ENCODE measurements around the gene IL4R.
A peak's percentile ranks its signal among the peaks of the same experiment; 100 is the strongest.

IL4R gene

DNA sequence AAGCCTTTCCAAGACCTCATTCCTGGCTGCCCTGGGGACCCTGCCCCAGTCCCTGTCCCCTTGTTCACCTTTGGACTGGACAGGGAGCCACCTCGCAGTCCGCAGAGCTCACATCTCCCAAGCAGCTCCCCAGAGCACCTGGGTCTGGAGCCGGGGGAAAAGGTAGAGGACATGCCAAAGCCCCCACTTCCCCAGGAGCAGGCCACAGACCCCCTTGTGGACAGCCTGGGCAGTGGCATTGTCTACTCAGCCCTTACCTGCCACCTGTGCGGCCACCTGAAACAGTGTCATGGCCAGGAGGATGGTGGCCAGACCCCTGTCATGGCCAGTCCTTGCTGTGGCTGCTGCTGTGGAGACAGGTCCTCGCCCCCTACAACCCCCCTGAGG is 49.5 kb downstream of the IL4R start:
- no peak for DNase-seq

DNA sequence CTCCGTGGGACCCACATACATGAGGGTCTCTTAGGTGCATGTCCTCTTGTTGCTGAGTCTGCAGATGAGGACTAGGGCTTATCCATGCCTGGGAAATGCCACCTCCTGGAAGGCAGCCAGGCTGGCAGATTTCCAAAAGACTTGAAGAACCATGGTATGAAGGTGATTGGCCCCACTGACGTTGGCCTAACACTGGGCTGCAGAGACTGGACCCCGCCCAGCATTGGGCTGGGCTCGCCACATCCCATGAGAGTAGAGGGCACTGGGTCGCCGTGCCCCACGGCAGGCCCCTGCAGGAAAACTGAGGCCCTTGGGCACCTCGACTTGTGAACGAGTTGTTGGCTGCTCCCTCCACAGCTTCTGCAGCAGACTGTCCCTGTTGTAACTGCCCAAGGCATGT is 50.0 kb downstream of the IL4R start:
- peak in 1 of 2 experiments; percentile 1 for DNase-seq

DNA sequence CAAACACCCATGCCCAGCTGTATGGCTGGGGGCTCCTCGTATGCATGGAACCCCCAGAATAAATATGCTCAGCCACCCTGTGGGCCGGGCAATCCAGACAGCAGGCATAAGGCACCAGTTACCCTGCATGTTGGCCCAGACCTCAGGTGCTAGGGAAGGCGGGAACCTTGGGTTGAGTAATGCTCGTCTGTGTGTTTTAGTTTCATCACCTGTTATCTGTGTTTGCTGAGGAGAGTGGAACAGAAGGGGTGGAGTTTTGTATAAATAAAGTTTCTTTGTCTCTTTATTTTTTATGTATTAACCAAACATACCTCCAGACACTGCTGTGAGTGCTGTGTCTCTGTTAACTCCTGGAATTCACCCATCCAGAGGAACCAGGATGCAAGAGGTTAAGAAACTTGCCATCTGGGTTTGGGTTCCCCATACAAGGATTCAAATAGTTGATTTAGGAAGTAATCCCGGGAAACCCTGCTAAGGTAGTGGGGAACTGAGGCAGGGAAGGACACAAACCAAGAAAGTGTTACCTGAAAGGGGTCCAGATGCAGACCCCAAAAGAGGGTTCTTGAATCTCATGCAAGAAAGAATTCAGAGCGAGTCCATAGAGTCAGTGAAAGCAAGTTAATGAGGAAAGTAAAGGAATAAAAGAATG is 50.8 kb downstream of the IL4R start:
- DNase-seq, result no peak

DNA sequence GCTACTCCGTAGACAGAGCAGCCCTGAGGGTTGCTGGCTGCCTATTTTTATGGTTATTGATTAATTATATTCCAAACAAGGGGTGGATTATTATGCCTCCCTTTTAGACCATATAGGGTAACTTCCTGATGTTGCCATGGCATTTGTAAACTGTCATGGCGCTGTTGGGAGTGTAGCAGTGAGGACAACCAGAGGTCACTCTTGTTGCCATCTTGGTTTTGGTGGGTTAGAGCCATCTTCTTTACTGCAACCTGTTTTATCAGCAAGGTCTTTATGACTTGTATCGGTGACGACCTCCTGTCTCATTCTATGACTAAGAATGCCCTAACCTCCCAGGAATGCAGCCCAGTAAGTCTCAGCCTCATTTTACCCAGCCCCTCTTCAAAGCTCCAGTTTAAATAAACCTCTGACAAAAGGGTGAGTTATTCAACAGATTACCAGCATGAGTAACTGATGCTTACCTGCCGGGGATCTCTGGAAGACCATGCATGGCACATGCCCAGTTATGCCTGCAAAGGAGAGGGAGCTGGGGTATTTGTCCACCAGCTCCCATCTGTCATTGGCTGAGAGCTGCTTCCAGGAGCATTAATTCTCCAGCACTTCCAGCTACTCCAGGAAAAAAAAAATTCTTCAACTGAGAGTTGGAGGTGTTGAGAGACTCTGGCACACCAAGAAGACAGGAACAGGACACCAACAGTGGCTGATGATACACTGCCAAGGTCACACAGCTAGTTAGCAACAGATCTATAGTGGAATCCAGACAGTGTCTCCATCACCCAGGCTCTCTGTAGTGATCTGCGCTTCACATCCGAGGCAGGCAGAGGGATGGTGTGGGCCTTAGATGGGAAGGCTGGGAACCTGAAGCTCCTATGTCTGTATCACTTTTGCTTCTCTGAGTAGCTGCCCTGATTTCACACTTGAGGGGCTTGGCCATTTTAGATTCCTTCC is 51.6 kb downstream of the IL4R start:
- DNase-seq, result no peak

DNA sequence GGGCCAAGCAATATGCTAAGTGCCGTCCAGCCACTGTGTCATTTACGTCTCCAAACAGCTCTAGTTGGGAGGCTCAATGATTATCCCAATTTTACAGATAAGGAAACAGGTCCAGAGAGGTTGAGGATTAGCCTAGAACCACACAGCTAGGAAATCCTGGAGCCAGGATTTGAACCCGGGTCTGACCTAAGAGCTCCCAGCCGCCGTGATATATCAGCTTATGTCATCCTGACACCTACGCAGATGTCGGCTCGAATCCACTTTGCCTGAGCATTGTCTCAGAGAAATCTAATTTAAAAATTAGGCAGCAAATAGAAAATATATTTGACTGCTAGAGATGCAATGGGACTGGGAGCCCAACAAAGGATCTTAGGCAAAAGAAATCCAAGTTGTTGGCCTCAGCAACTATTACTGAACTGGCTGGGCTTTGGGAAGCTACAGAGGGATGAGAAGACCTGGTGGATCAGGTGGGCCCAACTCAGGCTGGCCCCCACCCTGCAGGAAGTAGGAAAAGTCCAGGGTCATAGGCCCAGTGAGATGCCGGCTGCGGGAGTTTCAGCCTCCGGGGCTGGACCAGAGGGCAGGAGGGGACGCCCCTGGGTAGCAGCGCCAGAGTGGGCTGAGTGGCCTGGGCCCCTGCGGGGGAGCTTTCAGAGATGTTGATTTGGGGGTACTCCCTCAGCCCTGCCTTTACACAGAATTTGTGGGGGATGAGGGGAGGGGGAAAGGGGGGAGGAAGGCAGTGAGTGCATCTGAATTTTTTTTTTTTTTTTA is 53.1 kb downstream of the IL4R start:
- no peak for DNase-seq

DNA sequence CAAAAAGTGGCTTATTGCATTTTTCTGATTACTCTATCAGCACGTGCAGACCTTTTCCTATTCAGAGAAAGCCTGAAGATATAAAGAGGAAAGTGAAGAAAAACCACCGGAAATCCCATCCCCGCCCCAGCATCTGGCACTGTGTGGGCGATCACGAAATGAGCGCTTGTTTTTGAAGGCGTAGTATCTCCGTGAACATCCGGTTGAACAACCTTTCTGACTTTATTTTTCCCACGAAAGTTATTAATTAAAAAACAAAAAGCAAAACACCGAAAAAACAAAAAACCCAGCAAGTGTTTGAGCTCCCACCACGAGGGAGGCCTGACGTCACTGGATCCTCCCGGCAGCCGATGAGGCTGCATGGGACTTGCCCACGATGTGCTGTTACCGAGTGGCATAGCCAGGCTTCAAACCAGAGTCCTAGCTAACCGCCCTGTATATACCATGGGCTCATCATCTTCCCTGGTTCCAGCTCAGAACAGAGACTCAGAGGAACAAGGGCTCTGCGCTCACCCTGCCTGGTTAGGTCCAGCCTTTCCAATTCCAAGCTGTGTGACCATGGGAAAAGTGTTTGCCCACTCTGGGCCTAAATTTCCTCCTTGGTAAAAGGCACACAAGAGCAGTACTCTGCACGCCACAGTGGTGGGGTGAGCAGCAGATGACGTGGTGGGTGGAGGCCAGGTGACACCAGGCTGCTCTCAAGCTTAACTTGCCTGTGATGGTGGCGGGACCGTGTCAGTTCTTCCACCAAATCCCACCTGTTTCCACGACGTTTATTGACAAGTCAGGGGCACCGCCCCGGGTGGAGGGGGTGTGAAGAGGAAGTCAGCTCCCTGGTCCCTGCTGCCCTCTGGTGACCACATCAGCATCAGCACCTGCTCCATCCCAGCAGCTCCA is 53.9 kb downstream of the IL4R start:
- DNase-seq, result peak in 1 of 2 experiments; percentile 12

DNA sequence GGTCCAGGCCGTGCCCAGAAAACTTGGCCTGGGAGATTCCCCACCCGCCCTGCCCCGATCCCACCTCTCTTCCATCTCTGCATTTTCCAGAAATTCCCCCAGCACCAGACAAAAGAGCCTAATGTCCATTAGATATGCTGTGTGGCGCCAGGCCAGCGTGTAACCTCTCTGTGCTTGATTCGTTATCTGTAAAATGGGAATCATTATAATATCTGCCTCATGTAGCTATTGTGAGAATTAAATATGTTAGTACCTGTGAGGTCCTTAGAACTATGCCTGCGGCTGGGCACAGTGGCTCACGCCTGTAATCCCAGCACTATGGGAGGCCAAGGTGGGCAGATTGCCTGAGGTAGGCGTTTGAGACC is 54.6 kb downstream of the IL4R start:
- DNase-seq, result no peak

DNA sequence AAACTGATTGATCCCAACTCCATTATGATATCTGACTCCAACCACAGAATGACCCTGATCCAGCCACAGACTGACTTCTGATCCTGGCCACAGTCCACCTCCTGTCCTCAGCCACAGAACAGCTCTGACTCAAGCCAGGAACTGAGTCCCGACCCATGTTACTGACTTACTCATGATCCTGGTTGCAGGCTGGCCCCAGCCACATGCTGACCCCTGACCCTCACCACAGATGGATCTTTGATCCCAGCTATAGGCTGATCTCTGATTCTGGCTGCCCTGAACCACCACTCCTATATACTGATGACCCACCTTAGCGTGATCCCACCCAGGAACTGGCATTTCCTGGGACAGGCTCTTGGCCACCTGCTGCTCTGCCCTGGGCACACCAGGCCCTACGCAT is 56.0 kb downstream of the IL4R start:
- DNase-seq, result no peak

DNA sequence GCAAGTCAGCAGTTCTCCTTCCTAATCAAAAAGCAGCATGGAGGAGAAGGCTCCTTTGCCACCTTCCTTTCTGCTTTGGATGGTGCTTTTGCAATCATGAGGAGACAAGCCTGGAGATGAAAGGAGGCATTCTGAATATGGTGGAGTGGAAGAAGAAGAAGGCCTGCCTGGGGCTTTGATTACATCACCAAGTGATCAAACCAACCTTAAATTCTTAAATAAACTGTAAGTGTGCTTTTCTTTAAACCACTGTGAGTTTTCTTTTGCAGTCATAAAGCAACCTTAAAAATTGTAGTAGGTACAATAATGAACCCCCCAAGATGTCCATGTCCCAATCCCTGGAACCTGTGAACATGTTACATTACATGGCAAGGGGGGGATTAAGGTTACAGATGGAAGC is 56.5 kb downstream of the IL4R start:
- DNase-seq, result no peak

DNA sequence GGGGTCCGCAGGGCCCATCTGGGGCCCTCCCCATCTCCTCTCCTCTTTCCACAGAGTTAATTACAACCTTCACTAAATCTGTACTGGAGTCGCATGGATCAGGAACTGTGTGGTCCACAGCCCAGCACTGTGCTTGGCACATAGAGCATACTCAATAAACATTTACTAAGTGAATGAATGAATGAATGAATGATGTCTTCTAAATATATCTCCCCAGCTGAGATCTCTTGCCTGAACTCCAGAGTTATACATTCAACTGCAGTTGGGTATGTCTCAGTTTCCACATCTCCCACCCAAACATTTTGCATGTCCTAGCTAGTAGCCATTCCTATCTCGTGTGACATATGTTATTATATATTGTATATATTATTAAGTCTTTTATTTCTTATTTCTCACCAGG is 59.5 kb downstream of the IL4R start:
- DNase-seq, result no peak

DNA sequence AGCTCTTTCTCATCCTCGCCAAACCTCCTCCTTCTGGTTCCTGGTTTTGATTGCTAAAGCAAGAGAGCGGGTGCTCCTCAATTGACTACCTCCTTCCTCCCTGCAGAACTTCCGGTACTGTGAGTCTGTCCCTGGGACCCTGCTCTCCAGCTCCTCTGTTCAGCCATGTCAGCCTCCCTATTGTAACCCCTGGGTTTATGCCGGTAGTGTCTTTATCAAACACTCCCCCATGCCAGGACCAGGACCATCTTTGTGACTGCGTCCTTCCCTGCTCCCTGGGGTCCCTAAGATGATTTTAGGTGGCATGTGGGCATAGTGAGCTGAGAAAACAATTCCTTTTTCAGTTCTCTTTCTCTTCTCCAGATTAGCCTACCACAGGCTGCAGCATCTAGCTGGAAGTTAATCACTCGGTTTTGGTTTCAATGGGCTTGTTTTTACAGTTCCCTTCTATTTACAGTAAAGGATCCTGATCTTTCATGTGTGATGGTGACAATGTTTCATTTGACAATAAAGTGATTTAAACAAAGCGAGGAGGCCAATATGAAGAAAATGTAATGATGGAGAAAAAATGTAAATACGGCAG is 60.5 kb downstream of the IL4R start:
- no peak for DNase-seq

DNA sequence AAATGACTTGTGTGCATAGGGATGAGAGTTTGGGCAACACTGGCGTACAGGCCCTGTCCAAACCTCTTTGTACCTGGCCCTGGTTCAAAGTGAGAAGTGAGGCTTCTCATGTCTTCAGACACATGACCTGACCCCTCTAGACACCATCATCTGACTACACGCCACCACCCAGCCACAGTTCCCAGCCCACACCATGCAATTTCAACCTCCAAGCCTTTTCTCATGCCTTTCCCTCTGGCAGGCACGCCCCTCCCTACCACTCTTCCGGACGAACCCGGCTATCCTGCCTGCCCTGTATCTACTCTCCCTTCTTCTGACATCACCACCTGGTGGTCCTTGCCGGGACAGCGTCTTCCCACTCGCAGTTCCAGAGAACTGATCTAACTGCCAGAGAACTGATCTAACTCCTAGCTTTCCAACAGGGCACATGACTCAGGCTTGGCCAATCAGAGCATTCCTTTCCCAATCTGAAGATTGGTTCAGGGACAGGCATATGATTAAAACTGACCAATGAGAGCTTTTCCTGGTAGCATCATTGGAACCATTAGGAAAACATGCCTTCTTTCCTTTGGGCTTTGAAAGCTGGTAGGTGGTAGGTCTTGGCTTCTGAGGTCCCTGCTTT is 61.1 kb downstream of the IL4R start:
- DNase-seq, result no peak

DNA sequence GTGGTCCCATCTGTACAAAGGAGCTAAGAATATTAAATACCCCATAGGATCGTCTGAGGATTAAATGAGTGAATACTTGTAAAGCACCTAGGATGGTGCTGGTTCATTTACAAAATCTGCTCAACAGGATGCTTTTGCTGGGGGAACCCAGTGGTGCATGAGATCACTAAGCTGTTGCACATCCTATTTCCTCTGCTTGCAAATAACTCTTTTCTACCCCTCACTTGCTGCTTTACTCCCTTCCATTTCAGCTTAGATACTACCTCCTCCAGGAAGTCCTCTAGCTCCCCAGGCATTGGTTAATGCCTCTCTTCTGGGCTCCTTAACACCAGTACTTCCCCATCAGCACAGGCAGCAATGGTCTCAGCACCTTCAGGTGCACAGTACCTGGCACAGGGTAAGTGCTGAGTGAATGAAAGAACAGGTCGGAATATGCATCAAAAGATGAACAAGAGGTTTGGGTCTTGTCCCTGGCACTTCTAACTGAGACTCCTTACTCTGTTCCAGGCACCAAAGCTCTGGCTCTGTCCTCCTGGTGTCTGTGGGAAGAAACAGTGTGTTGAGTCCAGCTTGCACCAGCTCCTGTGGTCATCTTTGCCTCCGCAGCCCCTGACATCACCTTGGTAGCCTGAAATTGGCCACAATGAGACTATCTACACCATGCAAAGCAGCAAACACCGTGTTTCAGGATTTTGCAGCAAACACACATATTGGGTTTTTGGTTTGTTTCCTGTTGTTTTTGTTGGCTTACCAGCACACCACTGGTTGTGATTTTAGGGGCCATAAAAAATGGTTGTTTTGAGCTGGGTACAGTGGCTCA is 64.1 kb downstream of the IL4R start:
- no peak for DNase-seq

DNA sequence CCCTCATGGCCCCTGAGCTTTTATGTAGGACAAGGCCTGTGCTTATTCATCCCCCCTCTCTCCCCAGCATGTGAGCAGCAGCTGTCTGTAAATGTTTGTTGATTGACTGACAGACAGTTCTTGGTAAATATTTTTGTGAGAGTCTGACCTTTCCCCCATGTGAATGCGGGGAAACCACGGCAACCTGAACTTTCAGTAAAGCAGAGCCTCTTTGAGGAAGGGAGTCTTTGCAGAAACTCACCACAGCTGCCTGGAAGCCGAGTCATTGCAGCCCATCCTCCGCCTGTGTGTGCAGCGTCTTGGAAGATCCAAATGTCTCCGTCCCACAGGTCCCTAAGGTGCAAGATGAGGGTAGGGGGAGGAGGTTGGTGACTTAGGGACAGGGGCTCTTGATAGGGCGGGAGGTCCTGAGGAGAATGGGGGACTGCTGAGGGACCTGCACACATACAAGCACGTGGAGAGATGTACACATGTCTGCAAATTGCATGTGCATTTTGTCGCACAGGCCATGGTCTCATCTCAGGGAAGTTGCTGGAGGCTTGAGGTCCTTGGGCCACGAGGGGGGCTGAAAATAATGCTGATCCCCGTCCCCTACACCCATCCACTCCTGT is 65.2 kb downstream of the IL4R start:
- no peak for DNase-seq

DNA sequence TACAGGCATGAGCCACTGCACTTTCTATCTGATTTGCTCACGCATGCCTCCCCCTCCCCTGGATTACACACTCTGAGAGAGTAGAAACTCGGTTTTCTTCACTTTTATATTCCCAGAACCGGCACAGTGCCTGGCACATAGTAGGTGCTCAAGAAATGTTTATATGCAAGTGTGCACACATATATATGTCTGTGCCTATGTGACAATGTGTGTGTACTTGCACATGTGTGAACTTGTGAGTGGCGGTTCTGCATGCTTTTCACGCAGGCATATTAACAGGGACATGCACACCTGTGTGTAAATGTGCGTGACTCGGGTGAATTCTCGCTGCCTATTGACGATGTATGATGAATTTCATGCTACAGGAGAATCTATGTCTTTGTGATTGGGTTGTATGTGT is 66.1 kb downstream of the IL4R start:
- DNase-seq, result no peak

DNA sequence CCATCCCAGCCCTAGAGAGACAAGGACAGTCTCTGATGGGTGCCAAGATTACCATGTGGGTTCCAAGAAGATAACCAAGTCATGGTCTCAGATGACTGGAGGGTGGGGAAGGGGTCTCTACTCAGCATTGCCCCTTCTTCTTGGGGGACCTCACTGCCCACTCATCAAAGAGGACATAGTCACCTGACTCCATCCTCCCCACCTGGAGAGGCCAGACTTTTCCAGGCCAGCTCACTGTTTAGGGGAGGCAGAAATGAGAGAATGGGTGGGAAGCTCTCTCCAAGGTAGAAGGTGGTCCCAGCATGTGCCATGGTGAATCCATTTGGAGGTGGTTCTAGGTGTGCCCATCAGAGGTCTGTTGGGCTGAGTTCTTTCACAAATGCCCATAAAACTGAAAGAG is 67.5 kb downstream of the IL4R start:
- no peak for DNase-seq

DNA sequence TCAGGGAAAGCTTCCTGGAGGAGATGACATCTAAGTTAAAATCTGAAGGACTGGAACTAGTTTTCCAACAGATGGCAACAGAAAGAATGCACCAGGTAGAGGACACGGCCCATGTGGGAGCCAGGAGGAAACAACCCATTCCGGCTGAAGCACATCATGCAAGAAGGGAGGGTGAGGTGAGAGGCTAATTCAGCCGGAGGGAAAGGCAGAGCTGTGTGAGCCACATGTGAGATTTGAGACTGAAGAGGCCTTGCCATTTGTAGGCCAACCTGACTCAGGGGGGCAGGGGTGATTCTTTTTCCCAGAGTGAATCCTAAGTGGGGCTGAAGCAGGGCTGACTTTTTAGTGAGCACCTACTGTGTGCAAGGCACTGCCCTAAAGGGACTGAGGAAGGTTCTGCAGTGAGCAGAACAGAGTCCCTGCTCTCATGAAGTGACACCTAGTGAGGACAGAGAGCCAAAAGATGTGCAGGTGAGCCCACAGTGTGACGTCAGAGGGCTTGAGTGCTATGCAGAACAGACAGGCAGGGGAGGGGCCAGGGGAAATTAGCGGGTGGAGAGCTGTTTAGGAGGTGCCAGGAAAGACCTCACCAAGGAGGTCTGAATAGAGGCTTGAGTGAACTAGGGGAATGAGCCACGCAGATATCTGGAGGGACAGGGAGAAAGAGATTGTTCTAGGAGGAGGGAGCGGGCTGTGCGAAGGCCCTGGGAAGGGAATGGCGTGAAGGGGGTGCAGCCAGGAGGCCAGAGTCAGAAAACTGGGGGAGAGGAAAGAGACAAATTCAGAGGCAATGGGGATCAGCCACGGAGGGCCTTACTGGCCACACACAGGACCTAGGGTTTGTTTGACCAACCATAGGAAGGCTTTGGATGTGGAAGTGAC is 68.4 kb downstream of the IL4R start:
- no peak for DNase-seq

DNA sequence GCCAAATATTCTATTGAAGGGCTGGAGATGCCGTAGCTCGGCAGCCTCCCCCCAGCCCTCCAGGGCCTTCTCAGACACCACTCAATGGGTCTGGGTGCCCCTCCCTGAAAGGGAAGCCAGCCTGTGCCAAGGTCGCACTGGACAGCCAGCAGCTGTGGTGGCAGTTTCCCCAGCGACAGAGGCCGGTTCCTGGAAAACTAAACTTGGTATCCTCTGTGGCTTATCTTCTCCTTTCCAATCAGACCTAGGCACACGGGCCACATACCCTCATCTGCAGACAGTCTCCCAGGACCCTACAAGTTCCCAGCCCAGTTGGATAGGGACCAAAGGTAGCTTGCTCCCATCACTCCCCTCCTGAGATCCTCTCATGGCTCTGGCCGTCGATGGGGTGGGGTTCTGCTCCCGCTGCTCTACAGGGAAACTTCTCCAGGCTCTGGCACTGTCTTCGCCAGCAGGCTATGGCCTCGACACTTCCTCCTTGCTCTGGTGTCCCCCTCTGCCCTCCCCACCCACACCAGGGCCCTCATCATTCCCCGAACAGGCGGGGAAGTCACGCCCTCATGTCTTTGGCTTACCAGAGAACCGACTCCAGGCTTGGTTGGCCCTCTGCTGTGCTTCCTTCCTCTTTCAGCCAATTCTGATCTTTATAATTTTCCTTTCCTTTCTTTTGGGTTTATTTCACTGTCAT is 69.9 kb downstream of the IL4R start:
- DNase-seq, result no peak

DNA sequence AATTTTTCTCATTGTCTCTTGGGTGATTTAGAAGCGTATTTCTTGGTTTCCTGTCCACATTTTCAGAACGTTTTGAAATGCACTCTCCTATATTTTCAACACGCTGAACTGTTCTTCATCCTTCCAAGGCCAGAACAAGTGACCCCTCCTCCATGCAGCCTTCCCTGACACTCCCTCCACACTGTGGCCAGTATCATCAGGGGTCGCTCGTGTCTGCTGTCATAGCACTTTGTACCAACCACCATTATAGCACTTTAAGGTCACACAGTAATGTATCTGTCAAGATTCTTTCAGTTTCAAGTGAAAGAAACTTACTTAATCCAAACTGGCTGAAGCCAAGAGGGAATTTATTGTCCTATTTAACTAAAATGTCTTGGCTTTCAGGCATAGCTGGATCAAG is 70.7 kb downstream of the IL4R start:
- no peak for DNase-seq
